HG03558 (cell line): ENCODE results near the gene SFMBT2.
A peak's percentile ranks its signal among the peaks of the same experiment; 100 is the strongest.
"Not testable (repeated sequence)": the region's sequence is repeated elsewhere in the genome, so short reads cannot be mapped to it uniquely, and the experiment has no call there.

Experiments used
- ATAC-seq: cut with Tn5 transposase; IDR thresholded peaks from one replicate; pipeline ENCODE4 v1.9.1; 2021; ENCODE audit warnings: moderate number of reproducible peaks; ENCODE audit not compliant: unreplicated experiment; ENCODE audit errors: extremely low read depth

SFMBT2 gene

DNA sequence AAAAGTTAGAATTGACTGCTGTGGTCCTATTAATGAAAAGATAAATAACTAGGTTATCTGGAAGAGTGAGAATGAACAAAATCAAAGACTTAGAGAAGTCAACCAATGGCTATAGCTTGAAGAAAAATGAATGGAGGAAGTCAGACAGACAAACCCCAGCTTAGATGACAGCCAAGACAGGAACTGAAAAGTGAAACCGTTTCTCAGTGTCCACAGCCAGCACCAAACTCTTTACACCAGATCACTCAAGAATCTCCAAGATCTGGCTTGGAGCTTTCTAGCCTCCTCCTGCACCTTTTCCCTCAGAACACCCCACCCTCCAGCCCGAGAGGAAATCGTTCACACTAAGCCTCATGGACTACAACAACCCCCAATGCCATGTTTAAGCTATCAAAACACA, 167.0 kb downstream of the SFMBT2 start:
- ATAC-seq: peak; percentile 69

DNA sequence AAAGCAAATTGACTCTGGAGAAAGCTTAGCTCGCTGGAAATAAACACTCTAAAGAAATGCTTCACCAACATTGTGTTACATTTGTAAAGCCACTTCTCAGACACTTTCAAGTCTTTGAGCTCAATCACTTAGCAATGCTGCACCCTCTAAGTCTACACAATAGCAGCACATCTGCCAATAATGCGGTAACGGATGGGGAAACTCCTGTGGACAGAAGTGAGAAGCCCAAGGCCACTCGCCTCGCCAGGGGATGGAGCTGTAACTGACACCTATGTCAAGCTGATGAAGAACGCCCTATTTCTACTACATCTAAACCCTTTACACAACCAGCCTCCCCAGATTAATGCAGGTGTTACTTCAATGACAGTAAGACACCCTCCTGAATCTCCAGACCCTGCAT, 167.7 kb downstream of the SFMBT2 start:
- ATAC-seq: no peak

DNA sequence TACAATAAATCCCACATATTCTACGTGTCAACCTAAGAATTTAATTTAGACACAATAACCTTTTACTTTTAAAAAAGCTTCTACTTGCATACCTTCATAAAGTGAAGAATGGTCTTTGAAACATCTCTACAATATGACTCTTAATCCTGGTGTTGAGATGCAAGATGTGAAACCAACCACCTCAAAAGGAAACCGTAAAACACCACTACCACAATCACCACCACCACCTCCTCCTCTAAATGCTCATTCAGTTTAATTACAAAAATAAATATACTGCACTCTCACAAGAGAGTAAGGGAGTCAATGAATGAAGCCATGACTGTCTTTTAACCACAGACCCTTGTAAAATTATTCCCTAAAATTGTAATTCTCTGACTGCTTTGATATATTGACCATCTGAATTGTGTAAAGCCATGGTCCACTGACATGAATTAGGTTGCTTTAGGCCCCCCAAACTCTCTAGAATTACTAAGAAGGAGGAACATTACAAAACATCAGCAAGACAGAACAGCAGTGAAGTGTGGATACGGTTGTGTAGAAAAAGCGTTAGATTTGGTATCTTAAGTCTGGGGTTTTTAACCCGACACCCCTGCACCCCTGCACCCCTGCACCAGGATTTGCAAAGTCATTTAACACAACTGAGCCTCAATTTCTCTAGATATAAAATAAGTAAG, 171.4 kb downstream of the SFMBT2 start:
- peak; percentile 55 for ATAC-seq

DNA sequence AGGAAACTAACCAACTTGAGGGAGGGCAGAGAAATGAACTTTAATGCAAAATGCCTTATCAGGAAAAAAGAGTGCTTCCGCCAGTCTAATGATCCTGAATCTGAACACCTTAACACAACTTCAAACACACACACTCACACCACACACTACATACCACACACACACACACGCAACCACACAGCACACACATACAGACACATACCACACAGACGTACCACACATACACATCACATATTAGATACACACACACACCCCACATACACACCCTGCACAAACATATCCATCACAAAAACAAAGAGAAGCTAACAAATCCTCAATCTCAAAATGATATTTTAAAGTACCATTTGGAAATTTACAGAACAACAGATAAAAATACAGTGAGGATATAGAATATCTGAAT, 175.5 kb downstream of the SFMBT2 start:
- no peak for ATAC-seq

DNA sequence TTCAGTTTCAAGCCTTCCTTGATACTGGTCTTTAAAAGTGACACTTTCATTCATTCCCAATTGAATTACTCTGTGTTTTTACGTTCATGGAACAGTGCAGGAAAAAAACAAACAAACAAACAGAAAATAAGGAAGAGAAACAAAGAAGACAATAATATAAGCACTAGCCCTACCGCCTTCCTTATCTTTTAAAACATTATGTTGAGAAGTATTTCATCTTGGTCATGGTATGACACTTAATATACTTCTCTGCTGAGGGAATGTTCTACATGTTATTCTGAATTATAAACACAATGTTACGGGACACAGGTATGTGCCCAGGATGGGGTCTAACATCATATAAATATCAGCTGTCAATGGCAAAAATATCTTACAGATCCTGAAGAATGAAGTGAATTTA, 176.7 kb downstream of the SFMBT2 start:
- ATAC-seq: no peak

DNA sequence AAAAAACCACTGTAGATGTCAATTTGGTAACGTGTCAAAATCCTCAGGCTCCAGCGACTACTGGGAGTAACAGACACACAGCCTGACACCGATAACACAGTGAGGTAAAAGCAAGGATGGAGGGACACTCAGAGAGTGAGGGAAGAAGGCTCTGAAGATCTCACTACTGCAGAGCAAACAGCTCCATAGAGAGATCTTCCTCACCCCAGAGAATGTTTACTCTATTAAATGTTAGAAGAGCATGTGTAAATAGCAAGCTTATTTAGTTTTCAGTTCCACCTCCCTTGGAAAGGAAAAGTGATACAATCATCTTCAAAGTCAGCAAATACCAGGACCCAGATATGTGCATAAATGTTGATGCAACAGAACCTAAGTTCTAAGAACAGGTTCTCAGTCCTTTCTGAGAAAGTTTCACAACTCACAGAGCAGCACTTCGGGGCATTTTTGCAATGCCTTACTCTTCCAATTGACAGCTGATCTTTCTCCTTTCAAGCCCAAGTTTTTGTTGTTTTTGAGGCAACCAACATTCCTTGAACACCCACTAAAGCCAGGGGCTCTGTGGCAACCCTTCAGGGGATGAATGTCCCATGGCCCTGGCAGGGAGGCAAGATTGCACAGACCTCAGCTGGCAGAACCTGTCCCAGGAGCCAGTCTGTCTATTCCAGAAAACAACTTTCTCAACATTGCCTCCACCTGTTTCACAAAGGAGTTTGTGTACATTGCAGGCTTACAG, 177.4 kb downstream of the SFMBT2 start:
- ATAC-seq: no peak

DNA sequence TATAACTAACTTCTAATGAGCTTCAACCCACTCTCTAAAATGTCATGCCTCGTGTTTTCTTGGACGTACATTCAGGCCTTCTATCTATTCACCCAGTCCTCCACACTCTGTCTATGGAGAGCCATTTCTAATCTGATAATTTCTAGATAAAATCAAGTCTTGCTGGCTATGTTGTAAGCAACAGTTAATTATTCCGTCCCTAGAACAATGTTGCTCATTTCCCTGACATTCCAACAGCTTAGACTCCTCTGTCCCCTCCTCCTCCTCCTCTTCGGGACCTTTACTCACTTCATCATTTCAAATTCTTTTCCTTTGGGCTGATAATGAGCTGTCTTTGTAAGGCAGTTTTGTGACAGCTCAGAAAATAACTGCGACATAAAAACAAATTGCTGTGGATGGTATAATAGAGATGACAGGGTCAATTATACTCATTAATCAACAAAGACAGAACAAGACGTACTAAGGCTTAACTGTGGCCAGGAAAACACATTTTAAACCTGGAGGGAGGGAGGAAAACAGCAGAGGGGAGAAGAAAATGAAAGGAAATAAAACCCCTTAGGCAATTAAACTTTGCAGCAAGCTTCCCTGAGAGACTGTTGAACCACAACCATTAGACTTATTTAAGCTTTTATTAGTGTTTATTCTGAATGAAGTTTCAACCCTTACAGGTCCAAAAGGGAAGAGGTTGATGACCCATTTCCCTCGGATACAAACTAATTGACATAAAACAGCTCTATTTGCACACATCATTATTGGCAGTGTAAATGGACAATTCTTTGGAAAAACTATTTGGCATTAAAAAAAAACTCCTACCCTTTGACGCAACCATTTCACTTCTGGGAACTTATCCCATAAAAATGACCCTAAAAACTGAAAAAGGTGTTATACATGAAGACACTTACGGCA, 179.1 kb downstream of the SFMBT2 start:
- ATAC-seq: no peak

DNA sequence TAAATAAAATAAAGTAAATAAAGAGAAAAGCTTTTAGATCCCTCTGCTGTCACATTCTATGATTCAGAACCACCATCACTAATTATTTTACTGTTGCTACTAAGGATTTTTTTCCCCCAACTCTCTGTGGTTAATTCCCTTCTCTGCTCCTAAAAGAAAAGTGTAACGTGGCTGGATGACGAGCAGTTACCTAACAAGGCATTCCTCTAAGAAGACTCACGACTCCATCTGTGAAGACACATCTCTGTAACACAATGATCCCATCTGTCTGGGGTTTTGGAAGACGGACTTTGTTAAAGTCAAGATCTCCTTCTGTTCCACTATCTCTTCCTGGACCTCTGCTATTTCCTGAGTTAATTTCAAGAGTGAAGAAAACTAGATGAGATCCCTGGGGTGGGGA, 179.9 kb downstream of the SFMBT2 start:
- no peak for ATAC-seq

DNA sequence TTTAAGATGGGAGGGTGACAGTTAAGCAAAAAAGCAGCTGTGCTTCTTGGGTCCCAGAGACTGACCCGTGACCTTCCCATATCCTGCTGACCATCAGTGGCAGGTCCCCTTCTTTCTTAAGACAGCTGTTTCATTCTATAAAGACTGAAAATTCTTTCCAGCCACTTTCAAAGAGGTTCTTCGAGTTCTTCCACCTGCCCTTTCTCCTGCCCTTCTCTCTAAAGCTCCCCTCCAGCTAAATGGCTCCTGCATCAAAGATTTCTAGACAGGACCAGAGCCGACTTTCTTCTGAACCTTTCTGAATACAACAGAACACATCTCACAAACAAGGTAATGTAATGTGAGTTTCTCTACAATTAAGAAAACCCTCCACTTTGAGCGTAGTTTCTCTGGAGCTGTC, 180.8 kb downstream of the SFMBT2 start:
- no peak for ATAC-seq

DNA sequence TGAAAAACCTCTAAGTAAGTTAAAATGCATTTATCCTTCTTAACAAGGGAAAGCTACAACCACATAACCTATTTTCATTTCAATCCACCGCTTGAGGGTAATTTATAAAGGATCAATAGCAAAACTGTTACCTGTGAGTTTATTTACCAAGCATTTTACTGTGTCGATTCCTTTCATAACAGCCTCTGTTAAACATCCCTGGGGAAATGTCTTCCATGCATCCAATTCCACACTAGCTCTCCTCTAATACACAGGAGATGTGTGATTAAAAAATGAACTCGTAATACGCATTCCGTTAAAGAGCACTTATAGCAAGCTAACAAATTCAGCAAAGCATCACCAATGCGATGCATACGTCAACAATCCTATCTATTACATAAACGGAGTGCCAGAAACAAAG, 185.7 kb downstream of the SFMBT2 start:
- no peak for ATAC-seq

DNA sequence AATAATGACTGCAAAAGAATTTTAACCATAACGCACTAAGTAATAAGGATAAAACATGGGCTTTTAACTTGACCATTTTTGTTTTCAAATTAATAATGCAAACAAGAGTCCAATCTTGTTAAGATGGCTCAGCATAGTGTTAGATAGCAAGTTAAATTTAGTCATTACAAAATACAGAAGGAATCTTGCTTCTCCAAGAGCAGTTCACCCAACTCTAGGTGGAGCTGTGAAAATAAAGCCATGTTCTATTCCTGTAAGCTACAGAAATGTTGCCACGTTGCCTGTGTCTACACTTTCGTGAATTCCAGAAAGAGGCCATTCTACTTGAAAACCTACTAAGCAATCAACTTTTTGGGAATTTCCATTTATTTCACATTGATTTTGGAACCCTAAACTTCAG, 191.9 kb downstream of the SFMBT2 start:
- no peak for ATAC-seq

DNA sequence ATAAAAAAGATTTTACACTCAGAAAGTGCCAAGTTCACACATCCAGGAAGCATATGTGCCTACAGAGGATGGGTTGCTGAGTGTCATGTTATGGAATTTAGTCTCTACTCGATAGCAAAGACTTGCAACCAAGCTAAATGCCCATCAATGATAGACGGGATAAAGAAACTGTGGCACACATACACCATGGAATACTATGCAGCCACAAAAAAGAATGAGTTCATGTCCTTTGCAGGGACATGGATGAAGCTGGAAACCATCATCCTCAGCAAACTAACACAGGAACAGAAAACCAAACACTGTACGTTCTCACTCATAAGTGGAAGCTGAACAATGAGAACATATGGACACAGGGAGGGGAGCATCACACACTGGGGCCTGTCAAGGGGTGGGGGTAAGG, 198.1 kb downstream of the SFMBT2 start:
- not testable (repeated sequence) for ATAC-seq

DNA sequence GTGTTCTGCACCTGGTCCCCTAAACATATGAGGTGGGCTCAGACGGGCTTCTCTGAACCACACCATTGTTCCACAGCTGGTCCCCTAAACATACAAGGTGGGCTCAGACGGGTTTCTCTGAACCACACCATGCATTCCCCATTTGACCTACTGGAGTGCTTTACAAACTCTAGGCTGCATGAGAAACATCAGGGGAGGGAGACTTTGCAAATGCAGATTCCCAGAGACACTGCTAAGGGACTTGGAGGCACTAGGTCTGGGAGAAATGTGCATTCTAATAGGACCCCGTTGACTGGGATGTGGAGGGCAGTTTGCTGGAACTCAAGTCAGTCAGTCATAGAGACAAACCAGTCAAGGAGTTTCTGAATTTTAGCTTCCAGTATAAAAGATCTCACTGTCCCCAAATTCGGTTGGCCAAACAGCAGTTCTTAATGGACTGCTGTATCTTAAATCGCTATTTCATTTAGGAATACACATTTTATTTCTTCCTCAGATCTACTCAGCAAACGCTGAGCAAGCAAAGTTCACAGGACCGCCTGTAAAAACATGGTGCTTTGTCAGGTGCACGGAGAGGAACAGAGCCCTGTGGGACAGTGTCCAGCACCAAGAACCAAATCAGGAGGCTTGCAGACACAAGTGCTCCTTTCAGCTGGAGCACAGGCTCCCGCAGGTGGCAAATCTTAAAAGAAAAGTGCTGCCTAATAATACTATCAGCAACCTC, 198.8 kb downstream of the SFMBT2 start:
- ATAC-seq: no peak

DNA sequence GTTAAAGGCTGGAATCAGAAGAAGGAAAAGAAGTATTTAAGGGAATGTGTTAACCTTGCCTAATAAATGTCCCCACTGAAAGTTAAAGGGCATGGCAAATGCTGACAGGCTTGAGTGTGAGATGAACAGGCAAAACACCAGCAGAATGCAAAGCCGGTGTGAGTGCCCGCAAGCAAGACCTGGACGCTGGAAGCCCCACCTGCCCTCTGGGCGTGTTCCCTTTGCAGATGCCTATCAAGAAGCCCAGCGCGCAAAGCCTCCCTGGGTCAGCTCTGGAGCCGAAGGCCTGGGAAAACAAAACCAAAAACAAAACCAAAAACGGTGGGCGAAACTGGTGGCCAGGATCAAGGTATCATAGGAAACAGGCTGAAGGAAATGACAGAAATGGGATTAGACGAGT, 200.3 kb downstream of the SFMBT2 start:
- ATAC-seq: no peak

DNA sequence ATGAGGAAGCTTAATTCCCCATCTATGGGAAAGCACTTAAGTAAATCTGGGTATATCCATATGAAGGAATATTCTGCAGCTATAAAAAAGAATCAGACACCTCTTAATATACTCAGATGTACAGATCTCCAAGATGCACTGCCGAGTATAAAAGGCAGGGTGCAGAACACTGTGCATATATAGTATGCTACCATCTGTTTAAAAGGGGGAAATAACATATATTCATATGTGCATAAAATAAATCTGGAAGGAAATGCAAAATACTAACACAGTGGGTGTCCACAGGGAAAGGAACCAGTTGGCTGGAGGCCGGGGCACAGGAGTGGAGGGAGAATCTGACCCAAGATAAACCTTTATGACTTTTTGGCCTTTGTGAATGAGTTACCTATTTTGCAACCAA, 201.4 kb downstream of the SFMBT2 start:
- ATAC-seq: no peak

DNA sequence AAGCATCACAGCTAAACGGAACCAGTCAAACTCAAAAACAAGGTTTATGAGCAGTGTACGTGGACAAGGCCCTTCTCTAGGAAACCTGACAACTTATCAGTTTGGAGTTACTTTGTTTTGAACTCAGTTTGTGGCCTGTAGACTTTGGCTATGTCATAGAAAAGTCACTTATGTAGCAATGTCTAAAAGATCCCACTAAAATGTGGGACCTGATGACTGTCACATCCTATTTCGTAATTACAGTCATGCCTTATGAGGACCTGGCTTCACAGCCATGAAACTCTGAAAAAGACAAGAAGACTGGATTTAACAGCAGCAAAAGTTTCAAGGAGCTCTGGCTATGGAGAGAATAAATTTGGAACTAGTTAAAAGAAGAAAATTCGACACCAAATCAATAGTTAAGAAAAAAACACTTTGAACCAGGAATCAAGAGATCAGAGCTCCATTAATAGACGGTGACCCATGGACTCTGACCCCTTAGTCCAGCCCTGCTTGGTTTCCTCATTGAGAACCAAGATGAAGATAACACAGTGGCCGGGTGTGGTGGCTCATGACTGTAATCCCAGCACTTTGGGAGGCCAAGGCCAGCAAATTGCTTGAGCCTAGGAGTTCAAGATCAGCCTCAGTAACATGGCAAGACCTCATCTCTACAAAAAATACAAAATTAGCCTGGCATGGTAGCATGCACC, 204.3 kb downstream of the SFMBT2 start:
- no peak for ATAC-seq

DNA sequence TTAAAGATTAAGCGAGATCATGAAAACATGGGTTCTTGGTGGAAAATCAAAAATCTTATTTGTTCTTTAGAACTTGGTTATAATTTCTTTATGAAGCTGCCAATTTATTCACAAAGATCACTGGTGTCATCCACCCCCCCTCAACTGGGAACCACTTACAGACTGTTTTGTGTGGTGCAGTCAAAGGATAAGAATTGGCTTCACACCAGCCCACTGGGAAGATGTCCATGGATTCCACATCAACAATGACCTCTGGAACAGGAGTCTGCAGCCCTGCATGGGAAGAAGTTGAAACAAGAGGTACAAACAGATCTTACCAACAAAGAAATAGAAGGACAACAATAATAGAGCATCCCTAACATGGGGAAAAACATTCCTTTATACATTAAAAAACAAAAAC, 205.2 kb downstream of the SFMBT2 start:
- no peak for ATAC-seq

DNA sequence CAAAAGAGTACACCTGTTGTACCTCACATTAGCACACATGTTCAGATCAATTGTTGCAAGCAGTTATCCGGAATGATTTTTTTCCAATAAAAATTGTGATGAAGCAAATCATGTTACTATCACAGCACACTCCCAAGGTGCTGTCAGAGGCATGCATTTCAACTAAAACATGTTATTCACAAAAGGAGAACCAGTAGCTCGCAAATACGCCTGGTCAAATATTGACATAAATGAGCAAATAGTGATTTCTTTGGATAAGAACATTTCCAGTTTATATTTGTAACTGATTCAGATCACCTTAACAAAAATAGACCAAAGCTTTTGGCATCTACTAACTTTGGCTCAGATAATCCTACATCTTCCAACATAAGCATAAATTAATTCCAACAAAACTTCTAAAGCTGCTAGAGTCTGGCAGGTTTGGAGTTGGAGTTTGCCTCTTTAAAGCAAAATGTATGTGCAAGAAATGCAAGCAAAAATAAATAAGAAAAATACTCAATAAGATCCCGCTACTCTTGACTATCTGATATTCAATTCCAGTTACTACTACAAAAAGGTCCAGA, 208.0 kb downstream of the SFMBT2 start:
- no peak for ATAC-seq

DNA sequence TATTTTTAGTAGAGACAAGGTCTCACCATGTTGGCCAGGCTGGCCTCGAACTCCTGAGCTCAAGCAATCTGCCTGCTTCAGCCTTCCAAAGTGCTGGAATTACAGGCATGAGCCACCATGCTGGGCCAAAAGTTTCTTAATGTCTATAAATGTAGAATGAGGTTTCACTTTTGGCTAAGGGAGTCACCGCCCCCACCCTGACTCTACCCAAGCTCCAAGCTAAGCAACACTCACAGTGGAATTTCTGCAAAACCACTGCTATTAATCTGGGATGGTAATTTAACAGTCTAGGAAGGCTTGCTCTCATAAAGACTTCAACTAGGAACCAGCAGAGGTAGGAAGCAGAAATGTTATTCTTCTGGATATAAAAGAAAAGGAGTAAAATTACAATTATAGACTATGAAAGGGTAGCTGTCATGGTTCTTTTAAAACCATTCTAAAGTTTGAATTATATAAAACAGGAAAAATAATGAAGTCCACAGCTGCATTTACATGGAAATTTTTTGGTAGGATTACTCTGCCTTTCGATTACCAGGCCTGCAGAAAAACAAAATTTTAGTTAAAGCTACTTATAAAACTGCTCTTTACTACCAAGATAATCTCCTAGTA, 211.6 kb downstream of the SFMBT2 start:
- ATAC-seq: no peak
